CD4-positive, alpha-beta T cell treated with Interleukin-15 for 1 hour (primary cell): ENCODE results near the gene CFLAR.
"Not testable (repeated sequence)": the region's sequence is repeated elsewhere in the genome, so short reads cannot be mapped to it uniquely, and the experiment has no call there.

Source experiments
- DNase-seq: peaks from one replicate; pipeline ENCODE4 v3.0.0-alpha.2; 2020

Gene CFLAR

GRCh38 chr2:201184248-201184647, 68.3 kb downstream of the CFLAR start:
- DNase-seq, result not testable (repeated sequence)

GRCh38 chr2:201185863-201186262, 69.9 kb downstream of the CFLAR start:
- no peak for DNase-seq

GRCh38 chr2:201186982-201187381, 71.0 kb downstream of the CFLAR start:
- no peak for DNase-seq

GRCh38 chr2:201188449-201188848, 72.5 kb downstream of the CFLAR start:
- DNase-seq, result no peak

GRCh38 chr2:201191132-201191875, 75.3 kb downstream of the CFLAR start:
- no peak for DNase-seq

GRCh38 chr2:201194097-201194496, 78.1 kb downstream of the CFLAR start:
- no peak for DNase-seq

GRCh38 chr2:201195331-201195730, 79.4 kb downstream of the CFLAR start:
- DNase-seq, result no peak

- DNase-seq, result no peak
Measured at GRCh38 chr2:201196003-201196402, 80.0 kb downstream of the CFLAR start.

- DNase-seq, result no peak
Measured at GRCh38 chr2:201196803-201197202, 80.8 kb downstream of the CFLAR start.

- DNase-seq, result no peak
Measured at GRCh38 chr2:201197781-201198180, 81.8 kb downstream of the CFLAR start.

- no peak for DNase-seq
Measured at GRCh38 chr2:201199847-201200246, 83.9 kb downstream of the CFLAR start.

- no peak for DNase-seq
Measured at GRCh38 chr2:201200345-201200744, 84.4 kb downstream of the CFLAR start.

GRCh38 chr2:201201371-201201770, 85.4 kb downstream of the CFLAR start:
- DNase-seq, result no peak

GRCh38 chr2:201203916-201204654, 88.1 kb downstream of the CFLAR start:
- no peak for DNase-seq

- DNase-seq, result no peak
Measured at GRCh38 chr2:201204655-201205514, 88.9 kb downstream of the CFLAR start.

- DNase-seq, result no peak
Measured at GRCh38 chr2:201205515-201205849, 89.5 kb downstream of the CFLAR start.

GRCh38 chr2:201208563-201209252, 92.7 kb downstream of the CFLAR start:
- DNase-seq, result peak; percentile 61

GRCh38 chr2:201215963-201216362, 100.0 kb downstream of the CFLAR start:
- DNase-seq, result no peak

- no peak for DNase-seq
Measured at GRCh38 chr2:201216918-201217317, 101.0 kb downstream of the CFLAR start.

- DNase-seq, result no peak
Measured at GRCh38 chr2:201218780-201219179, 102.8 kb downstream of the CFLAR start.

GRCh38 chr2:201219328-201220096, 103.5 kb downstream of the CFLAR start:
- DNase-seq, result no peak

- DNase-seq, result no peak
Measured at GRCh38 chr2:201220102-201220570, 104.2 kb downstream of the CFLAR start.
